Psoas muscle (tissue), 8 donors: ENCODE data around the gene HLA-DMA. TPM values are rescaled to one million over a fixed set of nuclear protein-coding genes. Genes with fewer than 3 reads are reported as not detected.

Experiments
- ATAC-seq, 4 donors: fragments of 200-7000 bp; cut with Tn5 transposase; one replicate each; pipeline ENCODE4 v1.9.1; 2020; ENCODE audit warnings: moderate library complexity in 3 of 4, mild to moderate bottlenecking in 2 of 4
- DNase-seq, 2 donors: peaks; one replicate each; pipeline ENCODE4 v3.0.0-alpha.2; 2020
- H3K27ac ChIP-seq: fragments of 200-600 bp; one replicate; pipeline ENCODE4 v1.8.0; 2022
- H3K27me3 ChIP-seq, 3 donors: fragments of 200-600 bp in 1 of 3; one replicate each; pipeline versions ENCODE4 v1.6.1 to v1.8.0; 2013 to 2022; ENCODE audit warnings: low read length in 2 of 3, mild to moderate bottlenecking in 2 of 3, moderate library complexity in 1 of 3; ENCODE audit not compliant: insufficient read depth in 3 of 3
- H3K36me3 ChIP-seq, 2 donors: fragments of 200-600 bp in 1 of 2; one replicate each; pipeline versions ENCODE4 v1.6.1 to v1.8.0; 2013 to 2022; ENCODE audit warnings: low read depth in 1 of 2, mild to moderate bottlenecking in 1 of 2, moderate library complexity in 1 of 2; ENCODE audit not compliant: insufficient read depth in 1 of 2
- H3K4me1 ChIP-seq: fragments of 200-600 bp; one replicate; pipeline ENCODE4 v1.8.0; 2022
- H3K4me3 ChIP-seq: fragments of 200-600 bp; one replicate; pipeline ENCODE4 v1.8.0; 2022; ENCODE audit warnings: mild to moderate bottlenecking
- H3K9me3 ChIP-seq: fragments of 200-600 bp; one replicate; pipeline ENCODE4 v1.8.0; 2022
- CTCF ChIP-seq: fragments of 200-600 bp; IDR thresholded peaks from one replicate; pipeline ENCODE4 v1.8.0; 2022; ENCODE audit warnings: antibody characterized with exemption
- WGBS, 3 donors: extraction: QIAGEN DNeasy Blood & Tissue Kit; methylation state at CpG; one replicate each; pipeline versions ENCODE4 v1.1.6 to v1.1.7; 2013; 5-methylcytosine and 5-hydroxymethylcytosine counted together
- intact Hi-C, 2 donors: fragments of 100-400 bp; cut with DNase I; formaldehyde crosslinking; loops; one replicate each; pipeline versions ENCODE4 v1.11.0 to v1.14.2; 2022
- polyA plus RNA-seq, 3 donors: library from polyadenylated mRNA; stranded (reverse); fragments of 200-250 nt; gene quantifications; one replicate each; pipeline ENCODE4 v1.2.3, GENCODE V29; 2013
- total RNA-seq, 4 donors: library from RNA; stranded (reverse); fragmentation: NEBNext Ultra II Directional in 2 of 4; extraction: Animal tissue kit (Norgen Biotek cat#: 25700) in 2 of 4; gene quantifications; one replicate each; pipeline versions ENCODE4 v1.2.1 to v1.2.4, GENCODE V29; 2021 to 2023
- donor health status: healthy with polysubstance abuse.
- donor health status: DM: no; HTN: no; CAD: no; lungs with moderate emphysema.
- donor health status: Bipolar disorder and iron deficiency.
- donor health status: healthy.
- donor health status: DM: yes; HTN: yes; CAD: no.
- donor health status: DM: no; HTN: no; CAD: no.
- donor health status: DM: no; HTN: no; CAD: no.
- donor health status: DM: yes; HTN: yes; CAD: no.

The HLA-DMA gene
- total and polyA plus RNA-seq, 7 donors = 3.2 to 12.0 (median 7.3) TPM

GRCh38 chr6:32920715-32921114 is 32.2 kb downstream of the HLA-DMA start:
- ATAC-seq (no peak), DNase-seq (no peak)
- intact Hi-C loops = no loop called here
- H3K4me3 ChIP-seq = no peak overlapping the region
- H3K36me3 ChIP-seq = no peaks in the 10 kb centered on the region
- H3K27ac ChIP-seq = no peak overlapping the region
- H3K4me1 ChIP-seq = no peaks in the 10 kb centered on the region
- no peak for TF ChIP-seq CTCF
- H3K9me3 ChIP-seq = no peaks in the 10 kb centered on the region
- WGBS, 3 donors = 62 to 85% (median 84%) methylated on average over 2 of the region's 2 CpGs
- H3K27me3 ChIP-seq = peaks cover 0 to 3% (median 0%) of the 10 kb centered on the region in 3 donors

GRCh38 chr6:32912951-32913350 is 39.9 kb downstream of the HLA-DMA start:
- H3K27ac ChIP-seq = no peak overlapping the region
- ATAC-seq (no peak), DNase-seq (no peak)
- peaks cover 0 to 15% (median 0%) of the 10 kb centered on the region in 3 donors for H3K27me3 ChIP-seq
- intact Hi-C loops = no loop called here
- TF ChIP-seq CTCF = no peak
- H3K4me3 ChIP-seq = no peak overlapping the region
- 35 to 50% (median 41%) methylated on average over 1 of the region's 1 CpG for WGBS, 3 donors
- H3K36me3 ChIP-seq = no peaks in the 10 kb centered on the region
- no peaks in the 10 kb centered on the region for H3K9me3 ChIP-seq
- H3K4me1 ChIP-seq = no peaks in the 10 kb centered on the region

GRCh38 chr6:32908897-32909296 is 44.0 kb downstream of the HLA-DMA start:
- intact Hi-C loops = no loop called here
- no peak overlapping the region for H3K27ac ChIP-seq
- peaks cover 0 to 19% (median 0%) of the 10 kb centered on the region in 3 donors for H3K27me3 ChIP-seq
- H3K4me3 ChIP-seq = no peak overlapping the region
- no peak for DNase-seq
- no peaks in the 10 kb centered on the region for H3K36me3 ChIP-seq
- no peaks in the 10 kb centered on the region for H3K9me3 ChIP-seq
- WGBS, 3 donors = 80 to 88% (median 87%) methylated on average over 2 of the region's 2 CpGs
- H3K4me1 ChIP-seq = no peaks in the 10 kb centered on the region
- ATAC-seq = no peak
- no peak for TF ChIP-seq CTCF

DNA sequence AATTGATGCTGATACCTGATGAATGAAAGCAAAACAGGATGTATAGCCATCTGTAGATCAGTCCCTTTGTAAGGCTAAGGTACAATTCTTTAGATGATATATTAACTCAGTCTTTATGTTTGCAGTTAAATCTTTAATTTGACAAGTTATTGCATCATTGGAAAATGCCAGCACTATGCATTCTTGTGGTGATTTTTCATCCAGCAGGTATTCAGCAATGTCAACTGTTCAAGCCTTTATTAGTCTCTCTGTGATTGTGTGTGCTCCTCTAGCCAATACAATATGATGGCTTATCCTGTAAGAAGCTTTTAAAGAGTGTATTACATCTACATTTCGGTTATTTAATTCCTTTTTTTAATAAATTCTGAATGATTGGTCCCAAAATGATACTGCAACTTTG is 46.4 kb downstream of the HLA-DMA start:
- no peak overlapping the region for H3K27ac ChIP-seq
- H3K4me3 ChIP-seq = no peak overlapping the region
- intact Hi-C loops = no loop called here
- DNase-seq (no peak), ATAC-seq (no peak)
- peaks cover 0 to 13% (median 0%) of the 10 kb centered on the region in 3 donors for H3K27me3 ChIP-seq
- H3K4me1 ChIP-seq = no peaks in the 10 kb centered on the region
- 55 to 73% (median 70%) methylated on average over 1 of the region's 1 CpG for WGBS, 3 donors
- H3K9me3 ChIP-seq = no peaks in the 10 kb centered on the region
- no peaks in the 10 kb centered on the region for H3K36me3 ChIP-seq
- TF ChIP-seq CTCF = no peak

GRCh38 chr6:32905078-32905477 is 47.8 kb downstream of the HLA-DMA start:
- no peak for TF ChIP-seq CTCF
- no peaks in the 10 kb centered on the region for H3K36me3 ChIP-seq
- 74 to 82% (median 80%) methylated on average over 2 of the region's 2 CpGs for WGBS, 3 donors
- no peak overlapping the region for H3K4me3 ChIP-seq
- intact Hi-C loops = no loop called here
- ATAC-seq = no peak
- peaks cover 0 to 6% (median 0%) of the 10 kb centered on the region in 3 donors for H3K27me3 ChIP-seq
- H3K4me1 ChIP-seq = no peaks in the 10 kb centered on the region
- H3K27ac ChIP-seq = no peak overlapping the region
- DNase-seq = no peak
- no peaks in the 10 kb centered on the region for H3K9me3 ChIP-seq
